LoVo (cell line): Measurements from ENCODE around the gene PTPRC.
"Not testable (repeated sequence)": the region's sequence is repeated elsewhere in the genome, so short reads cannot be mapped to it uniquely, and the experiment has no call there.

Experiments used
- DNase-seq: peaks from one replicate; pipeline ENCODE4 v3.0.0-alpha.2; 2016; ENCODE audit warnings: low spot score

Gene PTPRC, protein sequence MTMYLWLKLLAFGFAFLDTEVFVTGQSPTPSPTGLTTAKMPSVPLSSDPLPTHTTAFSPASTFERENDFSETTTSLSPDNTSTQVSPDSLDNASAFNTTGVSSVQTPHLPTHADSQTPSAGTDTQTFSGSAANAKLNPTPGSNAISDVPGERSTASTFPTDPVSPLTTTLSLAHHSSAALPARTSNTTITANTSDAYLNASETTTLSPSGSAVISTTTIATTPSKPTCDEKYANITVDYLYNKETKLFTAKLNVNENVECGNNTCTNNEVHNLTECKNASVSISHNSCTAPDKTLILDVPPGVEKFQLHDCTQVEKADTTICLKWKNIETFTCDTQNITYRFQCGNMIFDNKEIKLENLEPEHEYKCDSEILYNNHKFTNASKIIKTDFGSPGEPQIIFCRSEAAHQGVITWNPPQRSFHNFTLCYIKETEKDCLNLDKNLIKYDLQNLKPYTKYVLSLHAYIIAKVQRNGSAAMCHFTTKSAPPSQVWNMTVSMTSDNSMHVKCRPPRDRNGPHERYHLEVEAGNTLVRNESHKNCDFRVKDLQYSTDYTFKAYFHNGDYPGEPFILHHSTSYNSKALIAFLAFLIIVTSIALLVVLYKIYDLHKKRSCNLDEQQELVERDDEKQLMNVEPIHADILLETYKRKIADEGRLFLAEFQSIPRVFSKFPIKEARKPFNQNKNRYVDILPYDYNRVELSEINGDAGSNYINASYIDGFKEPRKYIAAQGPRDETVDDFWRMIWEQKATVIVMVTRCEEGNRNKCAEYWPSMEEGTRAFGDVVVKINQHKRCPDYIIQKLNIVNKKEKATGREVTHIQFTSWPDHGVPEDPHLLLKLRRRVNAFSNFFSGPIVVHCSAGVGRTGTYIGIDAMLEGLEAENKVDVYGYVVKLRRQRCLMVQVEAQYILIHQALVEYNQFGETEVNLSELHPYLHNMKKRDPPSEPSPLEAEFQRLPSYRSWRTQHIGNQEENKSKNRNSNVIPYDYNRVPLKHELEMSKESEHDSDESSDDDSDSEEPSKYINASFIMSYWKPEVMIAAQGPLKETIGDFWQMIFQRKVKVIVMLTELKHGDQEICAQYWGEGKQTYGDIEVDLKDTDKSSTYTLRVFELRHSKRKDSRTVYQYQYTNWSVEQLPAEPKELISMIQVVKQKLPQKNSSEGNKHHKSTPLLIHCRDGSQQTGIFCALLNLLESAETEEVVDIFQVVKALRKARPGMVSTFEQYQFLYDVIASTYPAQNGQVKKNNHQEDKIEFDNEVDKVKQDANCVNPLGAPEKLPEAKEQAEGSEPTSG (N-terminal part only)

DNA sequence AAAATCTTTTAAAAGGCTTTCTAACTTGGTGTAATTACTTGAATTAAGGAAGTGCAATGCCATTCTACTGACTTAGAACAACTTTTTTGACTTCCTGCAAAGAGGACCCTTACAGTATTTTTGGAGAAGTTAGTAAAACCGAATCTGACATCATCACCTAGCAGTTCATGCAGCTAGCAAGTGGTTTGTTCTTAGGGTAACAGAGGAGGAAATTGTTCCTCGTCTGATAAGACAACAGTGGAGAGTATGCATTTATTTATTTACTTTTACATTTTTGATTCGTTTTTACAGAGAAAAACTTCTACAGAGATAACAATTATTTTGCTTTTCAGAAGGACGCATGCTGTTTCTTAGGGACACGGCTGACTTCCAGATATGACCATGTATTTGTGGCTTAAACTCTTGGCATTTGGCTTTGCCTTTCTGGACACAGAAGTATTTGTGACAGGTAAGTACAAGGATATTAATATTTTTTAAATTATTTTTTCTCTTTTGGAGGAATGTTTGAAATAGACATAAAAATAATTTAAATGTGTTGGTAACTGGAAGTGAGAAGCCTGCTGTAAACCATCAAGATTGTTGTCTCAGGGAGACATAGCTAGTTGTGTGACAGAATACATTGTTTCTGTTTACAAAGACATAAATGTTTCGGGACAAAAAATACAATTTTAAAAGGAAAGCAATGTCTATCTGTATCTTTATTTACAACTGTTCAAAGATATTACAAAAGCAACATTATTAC is at the start of gene PTPRC:
PTPRC (plus strand) TSS at position 147 of the 742 bp plus-strand sequence; CDS start at position 376, 229 bp downstream.
- DNase-seq, result no peak

DNA sequence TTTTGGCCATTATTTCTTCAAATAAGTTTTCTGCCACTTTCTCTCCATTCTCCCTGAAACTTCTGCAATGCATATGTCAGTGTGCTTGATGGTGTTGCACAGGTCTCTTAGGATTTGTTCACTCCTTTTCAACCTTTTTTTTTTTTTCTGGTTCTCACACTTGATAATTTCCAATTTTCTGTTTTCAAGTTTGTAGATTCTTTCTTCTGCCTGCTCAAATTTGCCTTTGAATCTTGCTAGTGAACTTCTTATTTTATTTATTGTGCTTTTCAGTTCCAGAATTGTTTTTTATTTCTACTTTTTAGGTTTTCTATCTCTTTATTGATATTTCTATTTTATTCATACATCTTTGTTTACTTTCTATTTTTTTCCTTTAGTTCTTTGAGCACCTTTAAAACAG is 48.4 kb upstream of the PTPRC start:
- DNase-seq, result no peak

DNA sequence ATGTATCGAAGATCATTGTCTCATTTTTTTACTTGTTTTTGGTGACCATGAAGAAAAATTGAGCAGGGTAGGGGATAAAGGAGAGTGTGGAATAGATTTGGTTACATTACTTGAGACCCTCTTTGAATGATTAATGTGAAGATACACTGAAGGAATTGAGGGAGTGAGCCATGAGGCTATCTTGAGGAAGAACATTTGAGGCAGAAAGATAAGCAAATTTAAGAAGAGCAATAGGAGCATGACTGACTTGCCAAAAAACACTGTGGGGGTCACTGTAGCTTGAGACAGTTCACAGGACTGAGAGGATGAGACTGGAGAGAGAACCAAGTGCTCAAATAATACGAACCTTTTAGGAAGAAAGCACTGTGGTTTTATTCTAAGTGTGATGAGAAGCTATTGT is 43.1 kb upstream of the PTPRC start:
- no peak for DNase-seq

DNA sequence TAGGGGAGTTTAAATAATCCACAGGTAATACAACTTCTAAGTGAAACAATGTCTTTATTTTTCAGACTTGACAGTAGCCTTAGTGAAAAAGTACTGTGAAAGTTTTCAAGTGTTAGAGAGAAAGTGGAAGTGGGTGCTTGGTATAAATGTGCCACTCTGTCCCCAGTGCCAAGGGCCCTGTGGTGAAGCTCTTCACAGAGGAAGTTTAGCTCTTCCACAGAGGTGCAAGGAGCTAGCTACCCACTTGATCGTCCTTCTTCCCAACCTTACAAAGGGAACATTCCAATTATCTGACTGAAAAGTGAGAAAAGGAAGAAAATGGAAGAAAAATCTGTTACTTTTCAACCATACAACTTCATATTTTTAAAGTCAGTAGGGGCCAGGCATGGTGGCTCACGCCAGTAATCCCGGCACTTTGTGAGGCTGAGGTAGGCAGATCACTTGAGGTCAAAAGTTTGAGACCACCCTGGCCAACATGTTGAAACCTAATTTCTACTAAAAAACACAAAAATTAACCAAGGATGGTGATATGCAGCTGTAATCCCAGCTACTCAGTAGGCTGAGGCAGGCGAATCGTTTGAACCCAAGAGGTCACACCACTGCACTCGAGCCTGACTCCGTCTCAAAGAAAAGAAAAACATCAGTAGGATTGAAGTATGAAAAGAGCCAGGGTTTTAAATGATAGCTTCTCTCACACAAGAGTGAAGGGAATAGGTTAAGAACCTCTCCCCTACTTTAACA is 41.0 kb upstream of the PTPRC start:
- DNase-seq, result no peak

DNA sequence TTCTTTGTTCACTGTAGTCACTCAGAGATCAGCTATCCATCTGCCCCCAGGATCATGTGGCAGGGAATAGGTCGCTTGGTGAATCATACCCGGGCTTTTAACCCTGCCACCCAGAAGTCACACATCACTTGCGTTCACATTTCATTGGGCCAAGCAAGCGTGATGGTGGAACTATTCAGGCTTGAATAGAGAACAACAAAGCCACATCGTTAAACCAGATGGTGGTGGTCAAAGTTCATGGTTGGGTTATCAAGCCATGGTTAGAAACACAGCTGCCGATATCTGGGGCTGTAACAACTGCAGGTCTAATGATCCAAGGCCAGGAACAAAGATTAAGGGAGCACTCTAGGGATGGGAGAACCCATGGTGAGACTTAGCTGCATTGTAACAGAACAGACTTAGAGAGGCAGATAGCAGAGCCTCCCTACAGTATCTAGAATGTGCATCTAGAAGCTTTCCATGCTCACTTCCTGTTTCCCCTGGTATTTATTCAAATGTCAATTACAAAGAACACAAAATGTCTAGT is 40.0 kb upstream of the PTPRC start:
- no peak for DNase-seq

DNA sequence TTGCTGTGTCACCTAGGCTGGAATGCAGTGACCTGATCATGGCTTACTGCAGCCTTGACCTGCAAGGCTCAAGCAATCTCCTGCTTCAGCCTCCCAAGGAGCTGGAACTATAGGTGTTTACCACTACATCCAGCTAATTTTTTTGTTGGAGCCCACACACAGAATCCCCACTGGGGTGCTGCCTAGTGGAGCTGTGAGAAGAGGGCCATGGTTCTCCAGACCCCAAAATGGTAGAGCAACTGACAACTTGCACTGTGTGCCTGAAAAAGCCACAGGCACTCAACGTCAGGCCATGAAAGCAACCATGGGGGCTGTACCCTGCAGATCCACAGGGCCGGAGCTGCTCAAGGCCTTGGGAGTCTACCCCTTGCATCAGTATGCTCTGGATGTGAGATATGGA is 39.1 kb upstream of the PTPRC start:
- no peak for DNase-seq

DNA sequence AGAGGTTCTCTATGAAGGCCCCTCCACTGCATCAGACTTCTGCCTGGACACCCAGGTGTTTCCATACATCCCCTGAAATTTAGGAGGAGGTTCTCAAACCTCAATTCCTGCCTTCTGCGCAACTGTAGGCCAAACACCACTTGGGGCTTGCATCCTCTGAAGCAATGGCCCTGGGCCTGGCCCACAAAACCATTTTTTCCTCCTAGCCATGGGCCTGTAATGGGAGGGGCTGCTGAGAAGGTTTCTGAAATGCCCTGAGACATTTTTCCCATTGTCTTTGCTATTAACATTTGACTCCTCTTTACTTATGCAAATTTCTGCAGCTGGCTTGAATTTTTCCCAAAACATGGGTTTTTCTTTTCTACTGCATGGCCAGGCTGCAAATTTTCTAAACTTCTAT is 37.9 kb upstream of the PTPRC start:
- no peak for DNase-seq

DNA sequence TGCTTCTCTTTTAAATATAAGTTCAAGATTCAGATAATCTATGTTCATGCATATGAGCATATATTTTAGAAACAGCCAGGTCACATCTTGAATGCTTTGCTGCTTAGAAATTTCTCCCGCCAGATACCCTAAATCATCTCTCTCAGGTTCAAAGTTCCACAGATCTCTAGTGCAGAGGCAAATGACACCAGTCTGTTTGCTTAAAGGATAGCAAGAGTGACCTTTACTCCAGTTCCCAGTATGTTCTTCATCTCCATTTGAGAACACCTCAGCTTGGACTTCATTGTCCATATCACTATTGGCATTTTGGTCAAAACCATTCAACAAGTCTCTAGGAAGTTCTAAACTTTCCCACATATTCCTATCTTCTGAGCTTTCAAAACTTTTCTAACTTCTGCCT is 37.5 kb upstream of the PTPRC start:
- DNase-seq, result not testable (repeated sequence)

DNA sequence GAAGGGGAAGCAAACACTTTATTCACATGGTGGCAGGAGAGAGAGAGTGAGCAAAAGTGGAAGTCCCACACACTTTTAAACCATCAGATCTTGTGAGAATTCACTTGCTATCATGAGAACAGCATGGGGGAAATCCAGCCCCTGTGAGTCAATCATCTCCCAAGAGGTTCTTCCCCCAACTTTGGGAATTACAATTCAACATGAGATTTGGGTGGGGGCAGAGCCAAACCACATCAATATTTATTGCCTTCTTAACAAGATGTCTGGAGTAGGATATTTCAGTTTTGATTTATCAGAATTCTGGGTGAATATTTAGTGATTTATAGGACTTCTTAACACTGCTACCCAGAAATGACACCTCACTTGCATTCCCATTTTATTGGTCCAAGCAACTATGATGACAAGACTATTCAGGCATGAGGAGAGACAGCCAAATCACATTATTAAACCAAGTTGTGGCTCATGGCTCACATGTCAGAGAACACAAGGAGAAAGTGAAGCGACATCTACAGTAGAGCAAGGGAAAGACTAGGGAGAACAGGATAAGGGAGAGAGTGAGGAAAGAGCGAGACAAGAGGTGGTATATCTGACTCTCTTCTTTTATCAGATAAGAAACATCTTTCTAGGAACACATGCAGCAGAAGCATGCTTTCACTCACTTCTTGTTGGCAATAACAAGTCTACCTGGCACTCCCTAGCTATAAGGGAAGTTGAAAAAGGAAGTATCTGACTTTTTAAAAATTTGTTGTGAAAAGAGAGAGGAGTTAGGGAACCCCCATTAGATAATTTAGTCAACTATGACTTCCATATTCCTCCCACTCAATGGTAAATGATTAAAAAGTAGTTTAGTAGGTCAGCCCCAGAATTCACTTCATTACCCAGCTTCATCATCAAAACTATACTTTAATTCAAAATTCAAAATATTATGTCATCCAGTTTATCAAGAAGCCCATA is 36.6 kb upstream of the PTPRC start:
- DNase-seq, result no peak

DNA sequence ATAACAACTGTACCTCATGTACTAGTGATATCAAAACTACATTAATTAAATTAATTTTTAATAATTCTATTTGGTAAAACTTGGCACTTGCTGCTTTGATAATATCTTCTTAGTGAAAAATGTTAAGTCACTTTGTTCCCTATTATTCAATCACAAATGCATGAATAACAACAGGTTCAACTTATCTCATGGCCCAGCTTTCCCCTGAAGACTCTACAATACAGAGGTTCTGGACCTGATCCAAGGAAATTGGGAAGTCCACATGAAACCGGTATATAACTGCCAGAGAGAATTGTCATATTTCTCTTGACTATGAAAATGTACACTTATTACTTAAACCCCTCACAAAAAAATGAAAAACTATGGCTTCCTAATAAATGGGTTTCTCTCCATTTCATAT is 33.9 kb upstream of the PTPRC start:
- no peak for DNase-seq

DNA sequence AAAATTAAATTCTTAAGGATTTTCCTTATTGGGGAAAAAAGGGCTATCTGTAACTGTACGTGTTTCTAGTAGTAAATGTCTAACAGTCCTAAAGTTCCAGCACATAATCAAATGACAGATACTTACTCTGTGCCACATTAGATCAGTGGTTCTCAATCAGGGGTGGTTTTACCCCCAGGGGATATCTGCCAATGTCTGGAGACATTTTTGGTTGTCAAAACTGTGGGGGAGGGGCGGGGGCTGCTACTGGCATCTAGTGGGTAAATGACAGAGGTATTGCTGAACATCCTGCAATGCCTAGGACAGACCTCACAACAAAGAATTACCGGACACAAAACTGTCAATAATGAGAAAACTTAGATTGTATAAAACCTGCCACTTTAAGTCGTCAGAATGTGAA is 33.4 kb upstream of the PTPRC start:
- DNase-seq, result no peak

DNA sequence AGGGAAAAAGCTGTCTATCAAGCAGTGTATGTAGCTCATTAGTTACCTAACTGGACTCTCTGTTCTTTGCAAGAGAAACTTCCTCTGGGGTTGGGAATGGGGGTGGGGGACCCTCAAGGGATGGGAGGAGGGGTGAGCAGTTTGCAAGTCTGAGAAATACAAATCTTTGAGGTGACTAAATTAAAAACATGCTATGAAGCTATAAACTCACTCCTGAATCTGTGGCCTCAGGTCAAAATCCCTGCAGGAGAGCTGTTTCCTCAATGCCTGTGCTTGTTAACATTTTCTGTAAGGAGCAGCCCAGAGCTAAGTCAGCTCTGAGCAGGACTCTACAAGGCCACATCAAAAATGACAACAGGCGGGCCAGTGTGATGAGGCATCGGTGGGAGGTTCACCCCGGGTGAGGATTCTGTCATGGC is 32.8 kb upstream of the PTPRC start:
- no peak for DNase-seq

DNA sequence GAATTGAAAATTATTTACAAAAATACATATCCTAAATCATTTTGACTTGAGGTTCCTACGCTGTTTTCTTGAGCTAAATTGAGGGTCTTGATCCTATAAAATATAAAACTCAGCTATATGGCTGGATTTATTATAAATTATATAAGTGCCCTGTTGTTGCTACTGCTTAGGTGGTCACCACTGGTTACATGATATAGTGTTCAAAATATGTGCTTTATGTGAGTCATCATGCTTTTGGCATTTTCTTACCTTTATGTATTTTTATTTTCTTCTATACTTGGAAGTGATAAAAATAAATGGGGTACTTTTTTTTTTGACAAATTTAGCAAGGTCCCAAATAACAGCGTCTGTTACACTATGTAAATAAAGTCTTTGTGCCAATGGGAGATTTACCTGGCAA is 31.1 kb upstream of the PTPRC start:
- no peak for DNase-seq

DNA sequence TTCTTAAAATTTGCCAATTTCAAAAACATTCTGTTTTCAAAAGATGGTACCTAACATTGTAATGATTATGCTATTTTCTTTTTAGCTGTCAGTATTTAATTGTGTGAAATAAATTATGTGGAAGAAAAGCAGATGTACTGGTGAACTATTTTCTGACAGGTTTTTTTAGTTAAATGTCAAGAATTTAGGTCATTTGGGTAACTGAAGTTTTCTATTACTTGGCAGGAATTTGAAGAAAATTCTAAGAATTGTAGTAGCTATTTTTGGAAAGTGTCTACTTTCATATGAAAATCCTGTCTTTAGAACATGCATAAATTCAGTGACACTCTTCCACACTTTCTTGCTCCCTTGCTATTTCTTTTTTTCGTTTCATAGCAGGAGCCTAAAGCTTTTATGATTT is 28.5 kb upstream of the PTPRC start:
- no peak for DNase-seq

DNA sequence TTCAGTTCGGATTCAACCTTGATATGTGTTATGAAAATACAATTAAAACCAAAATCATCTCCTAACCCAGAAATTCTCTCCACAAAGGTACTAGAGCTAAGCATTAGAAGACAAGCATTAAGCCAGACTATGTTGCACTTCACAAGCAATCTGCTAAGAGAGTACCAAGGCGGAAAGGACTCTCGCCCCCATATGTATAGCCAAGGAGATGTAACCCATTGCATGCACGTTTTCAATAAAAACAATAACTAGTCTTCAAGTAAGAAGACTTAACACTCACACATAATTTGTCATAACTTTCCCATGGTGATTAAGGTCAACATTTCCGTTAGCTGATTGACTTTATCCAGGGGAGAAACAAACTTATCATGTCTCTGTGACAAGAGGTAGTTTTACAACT is 27.6 kb upstream of the PTPRC start:
- DNase-seq, result no peak

DNA sequence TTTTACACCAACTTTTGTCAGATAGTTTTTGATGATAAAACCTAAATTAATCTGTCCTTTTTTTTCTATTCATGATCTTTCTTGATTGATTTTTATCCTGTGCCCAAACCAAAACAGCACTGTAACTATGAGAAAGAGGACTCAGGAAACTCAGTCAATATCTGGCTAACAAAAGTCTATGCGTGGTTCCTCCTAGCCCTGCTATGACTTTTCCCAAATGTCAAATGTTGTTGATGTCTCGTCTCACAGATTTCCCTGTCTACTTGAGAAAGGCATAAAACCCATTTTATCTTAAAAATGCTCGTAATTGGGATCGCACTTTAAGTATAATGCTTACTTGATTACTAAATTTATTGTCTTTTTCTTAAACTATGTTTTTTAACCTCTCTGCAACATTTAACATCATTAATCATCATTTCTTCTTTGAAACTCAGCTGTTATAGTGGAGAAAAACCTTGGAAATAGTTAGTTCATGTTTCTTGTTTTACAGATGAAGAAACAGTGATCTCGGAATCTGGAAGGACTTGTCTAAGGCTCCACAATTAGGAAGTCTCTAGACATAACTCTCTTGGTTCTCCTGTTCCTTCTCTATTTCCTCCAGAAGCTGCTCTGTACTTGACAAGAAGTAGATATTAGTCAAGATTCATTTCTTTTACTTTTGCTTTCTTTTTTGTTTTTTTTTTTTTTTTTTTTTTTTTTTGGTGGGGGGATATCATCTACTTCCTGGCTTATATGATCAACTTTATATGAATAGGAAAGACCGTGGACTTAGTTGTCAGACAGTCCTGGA is 26.2 kb upstream of the PTPRC start:
- DNase-seq, result no peak

DNA sequence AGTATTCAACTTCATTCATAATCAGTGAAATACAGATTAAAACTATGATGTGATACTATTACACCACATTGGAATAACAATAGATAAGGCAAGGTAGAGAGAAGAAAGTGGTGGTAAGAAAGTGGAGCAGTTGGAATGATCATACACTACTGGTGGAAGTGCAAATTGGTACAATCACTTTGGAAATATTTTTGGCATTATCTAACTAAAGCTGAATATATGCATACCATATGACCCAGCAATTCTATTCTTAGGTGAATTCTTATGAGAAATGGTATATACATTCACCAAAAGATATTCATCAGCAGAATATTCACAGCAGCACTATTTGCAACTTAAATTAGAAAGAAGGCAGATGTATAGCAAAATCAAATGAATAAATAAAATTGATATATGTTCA is 21.4 kb upstream of the PTPRC start:
- DNase-seq, result no peak

DNA sequence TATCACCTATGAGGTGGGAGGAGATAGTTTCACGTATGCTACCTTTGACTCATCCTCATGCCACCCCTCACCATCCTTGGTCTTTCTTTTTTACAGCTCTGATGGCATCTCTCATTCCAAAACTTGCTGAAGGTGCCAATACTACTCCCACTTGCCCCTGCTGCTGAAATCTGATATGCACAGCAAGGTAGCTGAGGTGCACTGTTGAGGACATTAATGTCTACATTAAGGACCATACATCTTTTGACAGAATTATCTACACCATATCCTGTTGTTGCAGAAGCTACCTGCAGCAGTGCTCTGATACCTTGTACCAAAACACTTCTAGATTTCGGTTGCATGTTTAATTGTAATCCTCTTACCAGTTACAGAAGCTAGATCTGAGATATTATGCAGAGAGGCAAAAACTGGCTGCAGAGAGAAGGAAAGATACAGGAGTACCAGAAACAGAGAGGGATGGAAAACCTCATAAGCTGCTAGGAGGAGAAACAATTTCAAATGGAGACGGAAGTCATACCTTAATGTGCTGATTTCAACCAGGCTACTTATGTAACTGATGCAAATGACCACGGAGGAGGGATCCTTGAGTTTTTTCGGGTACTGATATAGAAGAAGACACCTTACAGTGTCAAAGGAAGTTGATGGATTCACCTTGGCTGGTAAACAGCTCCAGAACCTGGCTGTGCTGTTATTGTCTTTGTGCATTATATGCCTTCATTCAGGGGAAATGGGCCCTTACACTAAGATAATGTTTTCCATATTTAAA is 19.3 kb upstream of the PTPRC start:
- DNase-seq, result no peak
